ENCODE data around the gene KHDC1L.

The KHDC1L gene

DNA sequence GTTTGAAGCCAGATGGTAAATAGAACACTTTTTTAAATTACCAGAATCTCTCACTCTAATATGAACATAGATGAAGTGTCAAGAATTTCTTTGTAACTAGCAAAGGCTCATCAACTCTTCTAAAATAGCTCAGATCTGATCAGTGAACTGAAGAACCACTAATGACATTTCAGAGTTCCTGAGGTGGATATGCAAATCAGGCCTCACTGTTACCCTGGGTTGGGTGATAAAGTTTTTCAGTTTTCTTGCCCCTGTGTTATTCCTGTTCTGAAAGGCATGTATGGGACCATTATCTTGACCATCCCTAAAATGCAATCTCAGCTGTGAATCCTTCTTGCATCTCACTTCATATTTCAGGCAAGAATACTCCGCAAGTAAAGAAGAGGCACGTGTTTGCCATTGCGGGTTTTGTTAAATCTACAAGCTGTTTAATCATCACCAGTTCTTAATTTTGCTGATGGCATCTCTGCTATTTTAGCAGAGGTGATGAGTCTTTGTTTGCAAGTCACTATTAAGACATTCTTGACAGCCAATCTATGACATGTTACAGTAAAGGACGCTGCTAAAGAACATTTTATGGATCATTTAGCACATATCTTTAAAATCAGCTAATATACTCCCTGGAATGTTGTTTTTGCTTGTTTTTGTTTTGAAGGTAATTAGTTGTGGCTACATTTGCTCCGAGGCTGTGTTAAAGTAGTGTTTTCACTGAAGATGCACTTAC, 47.9 kb downstream of the KHDC1L start:
- H3K4me2 ChIP-seq (ENCODE audit: low read length, poor library complexity, severe bottlenecking): no peak overlapping the region
- H4K91ac ChIP-seq (ENCODE audit: low read length): no peak overlapping the region
- no peak overlapping the region for H2BK120ac ChIP-seq (ENCODE audit: low read depth, low read length)
- no peak for DNase-seq
- H4K8ac ChIP-seq (ENCODE audit: low read length): no peak overlapping the region
- H3K79me1 ChIP-seq (replicated peaks; ENCODE audit: low read length, poor library complexity, severe bottlenecking): no peaks in the 10 kb centered on the region
- H3K4ac ChIP-seq (ENCODE audit: low read depth in 1 of 2, low read length in 2 of 2): no peak overlapping the region
- no peak overlapping the region for H2BK12ac ChIP-seq (ENCODE audit: low read length in 2 of 2)
- no peak overlapping the region for H2BK15ac ChIP-seq (ENCODE audit: low read depth, poor library complexity, severe bottlenecking)
- H3K36me3 ChIP-seq (ENCODE audit: control insufficient read depth in 1 of 2, insufficient read depth in 2 of 2, low read depth in 1 of 2, low read length in 2 of 2): no peaks in the 10 kb centered on the region
- H3K27me3 ChIP-seq (ENCODE audit: control insufficient read depth in 1 of 2, insufficient read depth in 1 of 2, low read length in 2 of 2): peaks cover 17 to 40% of the 10 kb centered on the region in 2 experiments
- no peak overlapping the region for H2AK5ac ChIP-seq (ENCODE audit: low read length, severe bottlenecking)
- no peaks in the 10 kb centered on the region for H3K9me3 ChIP-seq (ENCODE audit: control insufficient read depth, low read length)
- no peak overlapping the region for H3K9ac ChIP-seq (ENCODE audit: low read length)
- no peak overlapping the region for H2BK5ac ChIP-seq (ENCODE audit: low read depth, low read length, poor library complexity, severe bottlenecking)
- H2AFZ ChIP-seq (ENCODE audit: low read depth, low read length): no peak overlapping the region
- no peak overlapping the region for H3K14ac ChIP-seq (ENCODE audit: low read length in 2 of 2)
- H3K4me3 ChIP-seq (ENCODE audit: insufficient read depth in 1 of 2, low read depth in 1 of 2, low read length in 2 of 2): no peak overlapping the region
- WGBS: 64% methylated on average over 4 of the region's 5 CpGs
- H3K27ac ChIP-seq (ENCODE audit: low read length, poor library complexity, severe bottlenecking): no peak overlapping the region
- no peak overlapping the region for H3K23ac ChIP-seq (ENCODE audit: low read length in 2 of 2)
- no peaks in the 10 kb centered on the region for H3K4me1 ChIP-seq (ENCODE audit: control insufficient read depth, insufficient read depth, low read depth, low read length)
- H3K18ac ChIP-seq (ENCODE audit: low read depth in 1 of 2, low read length in 2 of 2): no peak overlapping the region

DNA sequence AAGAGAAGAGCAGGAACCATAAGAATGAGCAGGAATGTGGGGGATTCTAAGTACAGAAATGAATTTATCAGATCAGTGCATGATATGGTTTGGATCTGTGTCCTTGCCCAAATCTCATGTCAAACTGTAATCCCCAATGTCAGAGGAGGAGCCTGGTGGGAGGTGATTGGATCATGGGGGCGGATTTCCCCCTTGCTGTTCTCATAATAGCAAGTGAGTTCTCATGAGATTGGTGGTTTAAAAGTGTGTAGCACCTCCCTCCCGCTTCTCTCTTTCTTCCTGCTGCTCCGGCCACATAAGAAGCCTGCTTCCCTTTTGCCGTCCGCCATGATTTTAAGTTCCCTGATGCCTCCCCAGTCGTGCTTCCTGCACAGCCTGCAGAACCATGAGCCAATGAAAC, 49.2 kb downstream of the KHDC1L start:
- peaks cover 17 to 36% of the 10 kb centered on the region in 2 experiments for H3K27me3 ChIP-seq (ENCODE audit: control insufficient read depth in 1 of 2, insufficient read depth in 1 of 2, low read length in 2 of 2)
- 84% methylated on average over 6 of the region's 6 CpGs for WGBS
- no peak overlapping the region for H2AK5ac ChIP-seq (ENCODE audit: low read length, severe bottlenecking)
- DNase-seq: no peak
- H3K36me3 ChIP-seq (ENCODE audit: control insufficient read depth in 1 of 2, insufficient read depth in 2 of 2, low read depth in 1 of 2, low read length in 2 of 2): no peaks in the 10 kb centered on the region
- H2BK15ac ChIP-seq (ENCODE audit: low read depth, poor library complexity, severe bottlenecking): no peak overlapping the region
- H3K4me3 ChIP-seq (ENCODE audit: insufficient read depth in 1 of 2, low read depth in 1 of 2, low read length in 2 of 2): no peak overlapping the region
- no peak overlapping the region for H3K4me2 ChIP-seq (ENCODE audit: low read length, poor library complexity, severe bottlenecking)
- H3K9me3 ChIP-seq (ENCODE audit: control insufficient read depth, low read length): no peaks in the 10 kb centered on the region
- H2BK120ac ChIP-seq (ENCODE audit: low read depth, low read length): no peak overlapping the region
- H4K8ac ChIP-seq (ENCODE audit: low read length): no peak overlapping the region
- no peak overlapping the region for H3K18ac ChIP-seq (ENCODE audit: low read depth in 1 of 2, low read length in 2 of 2)
- H3K4ac ChIP-seq (ENCODE audit: low read depth in 1 of 2, low read length in 2 of 2): no peak overlapping the region
- no peak overlapping the region for H3K23ac ChIP-seq (ENCODE audit: low read length in 2 of 2)
- no peak overlapping the region for H2BK12ac ChIP-seq (ENCODE audit: low read length in 2 of 2)
- no peak overlapping the region for H3K14ac ChIP-seq (ENCODE audit: low read length in 2 of 2)
- H4K91ac ChIP-seq (ENCODE audit: low read length): no peak overlapping the region
- H3K79me1 ChIP-seq (replicated peaks; ENCODE audit: low read length, poor library complexity, severe bottlenecking): no peaks in the 10 kb centered on the region
- H3K9ac ChIP-seq (ENCODE audit: low read length): no peak overlapping the region
- no peak overlapping the region for H2BK5ac ChIP-seq (ENCODE audit: low read depth, low read length, poor library complexity, severe bottlenecking)
- no peaks in the 10 kb centered on the region for H3K4me1 ChIP-seq (ENCODE audit: control insufficient read depth, insufficient read depth, low read depth, low read length)
- no peak overlapping the region for H2AFZ ChIP-seq (ENCODE audit: low read depth, low read length)
- H3K27ac ChIP-seq (ENCODE audit: low read length, poor library complexity, severe bottlenecking): no peak overlapping the region

DNA sequence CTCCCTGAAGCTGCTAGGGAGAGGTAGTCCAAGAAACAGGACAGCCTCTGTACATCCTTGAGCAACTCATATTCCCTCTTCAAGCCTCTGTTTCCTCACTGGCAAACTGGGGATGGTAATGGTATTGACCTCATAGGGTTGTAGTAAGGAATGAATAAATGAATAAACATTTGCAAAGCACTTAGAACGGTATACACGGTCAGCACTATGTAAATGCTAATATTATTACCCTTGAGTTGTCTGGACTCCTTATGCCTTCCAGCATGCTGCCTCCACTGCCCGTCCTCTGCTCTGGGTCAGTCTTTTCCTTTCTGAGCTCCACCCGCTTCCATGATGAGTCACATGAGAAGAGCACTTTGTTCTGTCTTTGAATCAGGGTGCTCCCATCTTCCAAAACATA, 50.6 kb downstream of the KHDC1L start:
- Histone ChIP-seq H3K36me3 (ENCODE audit: control insufficient read depth in 1 of 2, insufficient read depth in 2 of 2, low read depth in 1 of 2, low read length in 2 of 2) (no peaks in the 10 kb centered on the region), H3K4ac (ENCODE audit: low read depth in 1 of 2, low read length in 2 of 2) (no peak overlapping the region), H2BK12ac (ENCODE audit: low read length in 2 of 2) (no peak overlapping the region), H2BK5ac (ENCODE audit: low read depth, low read length, poor library complexity, severe bottlenecking) (no peak overlapping the region), H3K9me3 (ENCODE audit: control insufficient read depth, low read length) (no peaks in the 10 kb centered on the region), H3K9ac (ENCODE audit: low read length) (no peak overlapping the region), H3K4me3 (ENCODE audit: insufficient read depth in 1 of 2, low read depth in 1 of 2, low read length in 2 of 2) (no peak overlapping the region), H3K18ac (ENCODE audit: low read depth in 1 of 2, low read length in 2 of 2) (no peak overlapping the region), H4K91ac (ENCODE audit: low read length) (no peak overlapping the region), H3K4me1 (ENCODE audit: control insufficient read depth, insufficient read depth, low read depth, low read length) (no peaks in the 10 kb centered on the region), H3K27ac (ENCODE audit: low read length, poor library complexity, severe bottlenecking) (no peak overlapping the region), H2AK5ac (ENCODE audit: low read length, severe bottlenecking) (no peak overlapping the region), H2BK120ac (ENCODE audit: low read depth, low read length) (no peak overlapping the region), H2AFZ (ENCODE audit: low read depth, low read length) (no peak overlapping the region), H4K8ac (ENCODE audit: low read length) (no peak overlapping the region), H3K14ac (ENCODE audit: low read length in 2 of 2) (no peak overlapping the region), H2BK15ac (ENCODE audit: low read depth, poor library complexity, severe bottlenecking) (no peak overlapping the region), H3K79me1 (replicated peaks; ENCODE audit: low read length, poor library complexity, severe bottlenecking) (no peaks in the 10 kb centered on the region), H3K23ac (ENCODE audit: low read length in 2 of 2) (no peak overlapping the region), H3K4me2 (ENCODE audit: low read length, poor library complexity, severe bottlenecking) (no peak overlapping the region), H3K27me3 (ENCODE audit: control insufficient read depth in 1 of 2, insufficient read depth in 1 of 2, low read length in 2 of 2) (peaks cover 17 to 27% of the 10 kb centered on the region in 2 experiments)
- 89% methylated on average over 4 of the region's 4 CpGs for WGBS
- no peak for DNase-seq

Measured in mesenchymal stem cell (in vitro differentiated cells and primary cell).